IPS DF 4.7 (cell line): ENCODE measurements around the gene XPNPEP1.

Experiments used
- DNase-seq: peaks from one replicate; pipeline ENCODE4 v3.0.0-alpha.2; 2013; ENCODE audit warnings: low spot score; ENCODE audit errors: extremely low read depth

XPNPEP1 gene

DNA sequence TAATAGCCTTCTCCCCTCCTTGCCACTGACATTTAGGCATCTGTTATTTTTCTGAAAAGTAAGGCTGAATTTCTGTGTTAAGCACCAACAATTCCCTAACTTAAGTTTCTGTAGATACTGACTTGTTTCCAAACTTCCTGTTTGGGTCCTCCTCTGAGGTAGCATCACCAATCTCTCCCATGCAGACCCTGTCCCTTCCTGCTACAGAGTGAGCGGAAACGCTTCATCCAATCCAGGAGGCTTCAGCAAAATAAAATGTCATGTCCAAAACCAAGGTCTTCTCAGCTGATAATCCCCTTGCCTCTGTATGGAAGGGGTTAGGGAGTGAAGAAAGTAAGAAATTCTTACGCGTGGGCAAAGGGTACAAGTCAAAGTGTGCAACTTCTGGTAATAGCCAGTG lies 29.9 kb downstream of the XPNPEP1 start:
- no peak for DNase-seq

DNA sequence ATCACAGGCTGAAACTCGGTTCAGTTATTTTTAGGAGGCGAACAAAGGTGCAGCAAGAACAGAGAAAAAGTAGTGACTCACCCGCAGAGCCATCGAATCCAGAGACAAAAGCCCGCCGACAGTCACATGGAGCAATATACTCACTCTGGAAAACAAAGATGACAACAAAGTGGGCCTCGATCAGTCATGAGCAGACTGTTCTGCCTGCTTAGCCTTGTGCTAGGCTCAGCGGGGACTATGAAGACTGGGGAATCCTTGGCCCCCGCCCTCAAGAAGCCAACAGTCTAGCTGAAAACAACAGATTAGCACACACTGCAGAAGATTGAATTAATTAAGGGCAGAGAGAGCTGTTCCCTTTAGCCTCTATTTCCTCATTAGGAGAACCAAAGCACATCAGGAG lies 30.4 kb downstream of the XPNPEP1 start:
- no peak for DNase-seq

DNA sequence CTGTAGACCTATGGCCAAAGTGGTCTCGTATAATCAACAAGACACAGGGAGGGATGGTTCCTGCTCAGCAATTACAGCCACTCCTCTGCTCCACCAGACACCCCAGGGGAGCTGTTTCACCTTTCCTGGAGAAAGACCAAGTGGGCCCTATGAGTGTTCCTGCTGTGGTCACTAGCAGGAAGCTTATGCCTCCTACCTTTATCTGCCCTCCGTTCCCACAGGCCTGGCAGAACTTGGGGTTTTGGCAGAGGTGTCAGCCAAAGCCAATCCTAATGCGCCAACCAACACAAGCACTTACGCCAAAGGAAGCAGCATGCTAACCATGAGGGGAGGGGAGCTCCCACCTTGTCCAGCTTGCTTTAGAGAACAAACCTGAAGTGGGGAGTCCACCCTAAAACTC lies 31.2 kb downstream of the XPNPEP1 start:
- DNase-seq: no peak

GRCh38 chr10:109891105-109891504 lies 32.2 kb downstream of the XPNPEP1 start:
- DNase-seq: no peak

- no peak for DNase-seq
Observed at GRCh38 chr10:109889867-109890266, 33.4 kb downstream of the XPNPEP1 start.

GRCh38 chr10:109887776-109888175 lies 35.5 kb downstream of the XPNPEP1 start:
- DNase-seq: no peak

DNA sequence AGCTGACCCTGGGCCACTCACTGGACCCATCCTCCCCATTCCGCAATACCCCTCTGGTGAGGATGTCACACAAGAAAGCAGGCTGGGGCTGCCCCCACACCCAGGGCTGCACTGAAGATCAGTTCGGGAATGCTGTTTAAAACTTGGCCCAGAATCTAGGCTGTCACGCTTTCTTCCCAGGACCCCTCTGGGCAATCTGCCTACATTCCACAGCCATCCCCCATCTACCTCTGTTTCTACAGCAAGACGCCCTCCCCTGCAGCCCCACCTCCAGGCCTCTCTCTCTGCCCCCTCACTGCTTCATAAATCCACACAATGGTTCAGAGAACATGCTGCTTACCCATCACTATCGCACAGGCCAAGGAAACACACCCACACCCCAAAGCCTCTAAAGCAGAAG lies 36.1 kb downstream of the XPNPEP1 start:
- DNase-seq: no peak

DNA sequence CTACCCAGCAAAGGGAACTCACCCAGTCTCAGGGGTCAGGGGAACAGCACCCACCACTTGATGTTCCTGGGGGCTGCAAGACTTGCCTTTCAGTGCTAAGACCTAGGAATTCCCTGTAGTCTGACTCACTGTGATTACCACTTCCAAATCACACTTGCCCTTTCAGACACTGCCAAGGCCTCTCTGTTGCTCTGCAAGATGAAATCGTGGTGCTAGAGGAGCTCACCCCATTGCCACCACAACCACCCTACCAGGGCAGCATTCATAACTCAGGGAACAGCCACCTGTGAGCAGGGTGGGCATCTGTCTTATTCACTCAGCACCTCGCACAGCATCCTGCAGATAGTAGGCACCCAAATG lies 36.5 kb downstream of the XPNPEP1 start:
- no peak for DNase-seq

DNA sequence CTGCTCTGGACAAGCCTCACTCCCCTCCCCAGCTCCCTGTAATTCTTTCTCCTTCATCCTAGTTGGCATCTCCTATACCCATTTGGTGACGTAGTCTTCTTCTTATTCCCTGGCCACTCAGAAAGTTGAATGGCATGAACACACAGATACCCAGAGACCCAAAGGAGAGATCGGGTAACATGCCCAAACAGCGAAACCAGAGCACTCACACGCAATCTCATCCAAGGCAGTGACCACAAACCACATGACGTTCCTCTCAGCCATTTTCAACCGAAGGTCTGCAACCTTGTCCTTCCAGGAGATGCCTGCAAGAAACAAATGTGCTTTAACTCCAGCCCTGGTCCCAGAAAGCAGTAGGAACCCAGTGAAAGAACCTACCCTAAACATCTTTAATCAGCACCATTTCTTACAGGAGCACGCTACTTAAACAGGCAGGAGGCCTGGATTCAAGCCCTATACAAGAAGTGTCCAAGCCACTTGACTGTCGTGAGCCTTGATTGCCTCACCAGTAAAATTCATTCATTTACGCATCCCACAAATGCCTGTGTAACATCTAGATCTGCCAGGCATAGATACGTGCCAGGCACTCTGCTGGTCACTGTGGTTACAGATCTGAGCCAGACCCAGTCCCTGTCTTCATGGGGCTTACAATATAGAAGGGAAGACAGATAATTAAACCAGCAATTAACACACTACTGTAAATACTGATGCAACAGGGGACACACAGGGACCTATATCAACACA lies 37.1 kb downstream of the XPNPEP1 start:
- DNase-seq: no peak

DNA sequence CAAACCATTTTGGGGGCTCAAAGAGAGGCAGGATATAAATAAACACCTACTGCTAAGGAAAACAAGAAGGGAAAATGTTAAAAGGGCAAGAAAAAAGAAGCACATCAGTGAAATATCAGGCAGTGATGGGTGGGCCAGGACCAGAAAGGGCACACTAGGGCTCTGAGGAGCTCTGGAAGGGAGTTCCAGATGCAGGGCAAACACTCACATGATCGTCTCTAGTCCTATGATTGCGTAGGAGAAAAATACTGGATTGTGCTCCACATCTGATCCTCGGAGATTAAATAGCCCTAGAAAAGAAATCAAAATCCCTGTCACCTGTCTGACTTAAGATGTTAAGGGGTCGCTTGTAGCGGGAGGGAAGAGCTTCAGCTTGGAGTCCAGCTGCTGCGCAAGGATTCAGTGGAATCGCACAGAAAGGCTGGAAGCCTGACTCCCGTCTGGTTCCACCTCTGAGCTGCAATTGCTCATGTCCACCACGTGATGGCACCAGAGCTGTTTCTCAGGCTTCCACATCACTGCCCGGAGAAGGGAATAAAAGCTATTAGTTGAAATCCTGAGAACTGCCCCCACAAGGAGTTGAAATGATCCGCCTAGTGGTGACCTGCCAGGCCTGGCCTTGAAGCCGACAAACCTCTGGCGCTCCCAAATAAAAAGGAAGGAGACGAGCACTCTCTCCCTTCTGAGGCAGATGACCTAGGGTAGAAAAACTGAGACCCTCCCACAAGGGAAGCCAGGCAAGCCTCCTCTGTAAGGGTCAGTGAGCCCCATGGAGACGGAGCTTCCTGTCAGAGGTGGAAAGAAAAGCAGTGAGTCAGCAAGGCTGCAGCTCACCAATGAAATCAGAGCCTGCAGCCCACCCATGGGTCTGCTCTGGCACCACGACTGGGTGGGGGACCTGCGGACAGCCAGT lies 39.2 kb downstream of the XPNPEP1 start:
- DNase-seq: peak; percentile 93

DNA sequence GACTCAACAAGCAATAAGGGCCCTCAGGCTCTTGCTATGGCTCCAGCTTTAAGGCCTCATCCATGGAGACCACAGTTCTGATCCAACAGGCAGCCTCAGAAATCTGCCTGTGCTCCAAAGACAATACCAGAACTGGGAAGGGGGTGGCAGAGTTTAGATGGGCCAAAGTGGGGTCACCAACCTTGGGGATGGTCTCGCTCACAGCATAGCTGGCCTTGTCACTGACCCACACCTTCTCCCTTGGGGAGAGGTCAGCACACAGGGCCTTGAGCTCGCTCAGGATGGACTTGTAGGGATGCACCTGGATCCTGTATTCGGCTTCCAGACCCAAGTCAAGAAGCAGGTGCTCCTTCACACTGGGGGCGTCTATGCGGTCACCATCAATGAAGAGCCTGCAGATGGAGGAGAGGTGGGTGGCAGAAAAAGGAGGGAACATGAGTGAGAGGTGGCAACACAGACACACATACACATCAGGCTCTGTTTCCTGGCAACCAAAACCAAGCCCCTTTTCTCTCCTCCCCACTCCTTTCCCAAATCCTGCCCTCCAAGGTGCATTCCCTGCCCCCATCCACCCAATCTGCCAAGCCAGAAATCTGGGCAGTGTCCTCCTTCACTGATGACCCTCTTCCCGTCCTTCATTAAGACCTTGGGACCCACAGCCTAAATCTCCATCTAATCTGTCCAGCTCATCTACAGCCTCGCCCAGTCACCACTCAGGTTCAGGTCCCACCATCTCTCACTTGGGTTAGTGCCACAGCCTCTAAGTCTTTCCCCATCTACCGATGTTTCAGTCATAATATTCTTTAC lies 40.9 kb downstream of the XPNPEP1 start:
- no peak for DNase-seq

DNA sequence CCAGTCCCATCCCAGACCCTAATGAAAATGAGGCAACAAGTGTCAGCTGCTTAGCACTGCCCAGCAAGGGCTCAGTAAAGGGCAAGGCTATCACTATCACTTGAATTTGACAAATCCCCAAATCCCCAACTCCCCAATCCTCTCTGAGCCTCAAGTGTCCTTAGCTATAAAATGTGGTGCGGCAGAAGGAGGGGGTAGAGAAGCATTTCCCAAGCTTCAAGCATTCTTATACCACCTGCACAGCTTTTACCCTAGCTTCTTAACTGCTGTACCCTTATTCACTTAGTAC lies 41.6 kb downstream of the XPNPEP1 start:
- no peak for DNase-seq

- no peak for DNase-seq
Observed at GRCh38 chr10:109880886-109881768, 42.2 kb downstream of the XPNPEP1 start.

DNA sequence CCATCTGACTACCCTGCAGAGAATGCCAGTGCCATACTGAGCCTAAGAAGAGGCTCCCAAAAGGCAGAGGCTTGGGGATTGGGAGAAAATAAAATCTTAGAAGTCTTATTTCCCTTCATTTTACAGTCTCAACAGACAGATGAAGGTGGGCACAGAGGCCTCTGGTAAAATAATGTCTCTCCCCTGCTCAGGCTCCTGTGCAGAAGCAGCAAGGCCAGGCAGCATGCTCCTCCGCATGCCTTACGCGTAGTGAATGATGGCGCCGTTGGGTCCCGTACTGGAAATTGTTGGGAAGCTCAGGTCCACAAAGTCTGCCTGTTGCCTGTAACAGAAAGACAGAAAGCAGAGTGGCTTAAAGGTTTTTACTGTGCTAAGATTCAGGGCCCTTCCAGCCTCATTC lies 45.8 kb downstream of the XPNPEP1 start:
- DNase-seq: no peak

GRCh38 chr10:109875828-109876821 lies 47.2 kb downstream of the XPNPEP1 start:
- no peak for DNase-seq

GRCh38 chr10:109875151-109875568 lies 48.2 kb downstream of the XPNPEP1 start:
- no peak for DNase-seq

GRCh38 chr10:109871476-109871875 lies 51.8 kb downstream of the XPNPEP1 start:
- DNase-seq: no peak

- no peak for DNase-seq
Observed at GRCh38 chr10:109866995-109867635, 56.2 kb downstream of the XPNPEP1 start.
